ENCODE measurements around the gene DCUN1D4.
A peak's percentile ranks its signal among the peaks of the same experiment; 100 is the strongest.
"Not testable (repeated sequence)": the region's sequence is repeated elsewhere in the genome, so short reads cannot be mapped to it uniquely, and the experiment has no call there.

The DCUN1D4 gene

DNA sequence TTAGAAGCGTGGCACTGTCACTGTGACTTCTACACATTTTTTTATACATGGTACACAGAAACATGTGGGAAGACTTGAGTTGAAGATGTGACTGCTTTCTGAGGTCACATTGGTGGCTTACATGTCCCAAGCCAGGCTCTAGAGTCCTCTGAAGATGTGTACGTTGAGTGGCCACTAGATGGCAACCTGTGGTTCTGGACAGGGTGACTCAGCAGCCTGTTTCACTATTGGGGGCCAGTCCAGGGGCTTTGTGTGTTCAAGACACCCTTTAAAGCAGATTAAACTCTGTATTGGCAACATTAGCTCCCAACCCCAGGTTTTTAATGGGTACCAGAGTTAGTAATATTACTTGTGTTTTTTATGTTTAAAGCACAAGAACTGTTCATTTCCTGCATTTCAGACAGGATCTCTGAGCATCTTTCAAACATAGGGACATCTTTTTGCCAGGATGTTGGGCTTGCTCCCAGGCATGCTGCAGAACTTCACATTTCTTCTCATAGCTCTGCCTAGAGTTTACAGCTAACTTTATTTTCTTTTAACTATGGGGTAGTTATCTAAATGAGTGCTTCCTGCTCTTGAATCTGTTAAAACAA lies 53.0 kb downstream of the DCUN1D4 start:
- peak; percentile 63 for DNase-seq

GRCh38 chr4:51901363-51901762 lies 58.4 kb downstream of the DCUN1D4 start:
- no peak for DNase-seq

DNA sequence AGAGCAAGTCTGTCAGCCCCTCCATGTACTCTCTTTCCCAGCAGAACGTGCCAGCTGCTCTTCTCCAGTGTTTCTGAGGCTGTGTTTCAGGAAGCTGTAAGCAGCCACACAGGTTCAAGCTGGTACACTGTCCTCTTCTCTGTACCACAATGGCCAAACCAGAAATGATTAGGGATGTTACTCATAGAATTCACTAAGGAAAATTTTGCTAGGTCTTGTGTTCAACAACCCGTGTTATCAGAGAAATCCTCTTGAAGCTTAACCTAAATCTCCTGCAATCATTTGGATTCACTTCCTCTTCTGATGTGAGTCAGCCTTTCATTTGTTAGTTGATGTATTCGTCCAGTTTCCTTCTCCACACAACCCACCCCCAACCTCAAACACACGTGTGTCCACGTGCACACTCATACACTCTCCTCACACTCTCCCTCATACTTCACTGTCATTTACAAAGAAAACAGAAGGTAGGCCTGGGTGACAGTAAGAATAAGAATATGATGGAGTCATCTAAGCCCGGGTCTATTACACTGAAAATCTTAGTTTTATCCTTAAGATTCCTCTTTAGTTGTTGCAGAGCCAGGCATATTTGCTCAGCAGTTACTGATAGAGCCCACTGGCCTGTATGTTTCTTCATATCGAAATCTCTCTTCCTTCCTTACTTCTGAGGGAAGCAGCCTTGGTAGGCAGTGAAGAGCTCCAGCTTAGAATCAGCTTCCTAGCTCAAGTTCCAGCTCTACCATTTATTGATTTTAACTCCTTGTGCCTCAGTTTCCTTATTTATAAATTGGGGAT lies 63.4 kb downstream of the DCUN1D4 start:
- DNase-seq, result no peak

DNA sequence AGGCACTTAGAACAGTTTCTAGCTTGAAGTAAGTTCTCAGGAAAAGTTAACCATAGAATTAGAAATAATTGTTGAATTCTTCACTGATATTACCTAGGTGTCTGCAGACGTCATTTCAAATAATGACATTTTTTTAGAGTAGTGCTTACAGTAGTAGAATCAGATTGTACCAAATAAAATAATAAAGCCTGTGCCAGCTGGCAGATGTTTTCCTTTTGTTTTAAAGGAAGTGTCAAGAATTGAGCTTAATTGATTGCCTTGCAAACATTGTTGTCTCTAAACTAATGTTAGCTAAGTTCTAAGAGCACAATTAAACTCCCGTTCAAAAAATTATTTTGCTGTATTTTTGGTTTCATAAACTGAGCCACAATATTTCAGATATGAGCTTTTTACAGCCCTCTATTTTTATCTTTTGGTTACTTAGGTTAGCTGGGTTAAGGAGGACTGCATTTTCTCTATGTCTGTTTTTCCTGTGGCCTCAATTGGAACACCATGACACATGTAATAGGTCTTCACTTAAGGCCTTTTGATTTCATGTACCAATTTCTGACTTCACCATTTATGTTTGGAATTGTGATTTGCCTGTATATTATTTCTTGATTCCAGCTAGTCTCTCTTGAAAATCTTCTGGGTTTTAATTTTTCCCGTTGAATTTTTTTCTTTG lies 64.2 kb downstream of the DCUN1D4 start:
- no peak for DNase-seq

DNA sequence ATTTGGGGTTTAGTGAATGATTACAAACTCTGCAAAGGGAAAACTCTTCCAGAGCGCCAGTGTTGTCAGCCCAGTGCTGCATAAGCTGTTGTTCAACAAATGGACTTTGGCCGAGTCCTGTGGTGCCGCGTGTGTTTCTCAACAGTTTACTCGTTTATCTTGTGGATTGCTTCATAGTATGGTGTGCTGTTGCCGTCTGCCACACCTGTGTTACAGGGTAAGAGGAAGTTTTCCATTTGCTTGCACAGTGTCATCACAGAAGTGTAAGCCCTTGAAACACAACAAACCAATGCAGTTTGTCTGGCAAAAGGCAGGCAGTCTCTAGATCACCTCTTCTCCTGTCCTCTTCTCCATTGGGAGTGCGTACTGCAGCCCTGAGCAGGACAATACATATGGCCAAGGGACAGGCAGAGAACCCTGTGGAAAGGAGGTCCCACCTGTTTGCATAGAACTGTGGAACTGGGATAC lies 66.3 kb downstream of the DCUN1D4 start:
- no peak for DNase-seq

DNA sequence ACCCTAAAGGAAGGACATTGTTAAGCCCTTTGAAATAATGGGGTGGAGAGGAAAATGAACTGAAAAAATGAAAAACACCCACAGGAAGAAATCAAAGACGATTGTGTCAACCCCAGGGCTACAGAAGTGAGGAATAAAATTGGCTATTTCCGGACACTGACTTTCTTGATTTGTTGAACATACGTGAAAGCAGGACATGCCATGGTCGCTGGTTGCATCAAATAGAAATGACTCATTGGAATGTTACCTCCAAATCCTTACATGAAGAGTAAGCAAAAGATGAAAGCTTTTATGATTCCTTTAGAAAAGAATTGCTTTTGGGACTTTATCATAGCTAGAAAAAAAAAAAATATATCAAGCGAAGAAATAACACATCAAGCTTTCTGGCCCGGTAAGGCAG lies 75.3 kb downstream of the DCUN1D4 start:
- DNase-seq, result peak; percentile 54

DNA sequence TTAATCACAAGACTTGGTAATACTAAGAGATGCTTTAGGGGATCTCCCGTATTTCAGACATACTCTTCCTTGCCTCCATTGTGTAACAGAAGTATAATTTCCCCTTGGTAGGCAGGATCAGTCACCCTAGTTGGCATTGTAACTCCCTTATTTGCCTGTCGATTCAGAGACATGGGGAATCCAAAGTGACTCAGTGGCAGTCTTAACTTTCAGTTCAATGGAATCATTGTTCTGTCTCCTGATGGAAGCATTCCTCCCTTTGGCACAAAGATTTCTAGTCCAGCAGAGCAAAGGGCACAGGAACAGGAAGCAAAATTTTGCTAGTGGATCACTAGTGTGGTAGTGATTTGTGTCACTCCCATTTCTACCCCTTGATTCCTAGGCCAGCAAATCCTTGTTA lies 80.4 kb downstream of the DCUN1D4 start:
- DNase-seq, result no peak

DNA sequence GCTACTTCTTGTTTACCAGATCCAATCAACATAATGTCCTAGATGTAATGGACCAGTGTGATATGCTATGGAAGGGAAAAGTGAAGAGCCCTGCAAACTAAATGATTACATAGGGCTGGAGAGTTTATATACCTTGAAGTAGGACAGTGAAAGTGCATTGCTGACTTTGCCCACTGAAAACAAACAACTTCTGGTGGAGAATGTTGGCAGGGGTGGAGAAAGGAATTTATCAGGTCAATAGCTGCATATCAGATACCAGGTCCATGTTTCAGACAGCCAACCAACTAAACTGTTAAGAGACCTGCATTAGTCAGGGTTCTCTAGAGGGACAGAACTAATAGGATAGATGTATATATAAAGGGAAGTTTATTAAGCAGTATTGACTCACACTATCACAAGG lies 82.4 kb downstream of the DCUN1D4 start:
- DNase-seq, result no peak

- DNase-seq, result peak; percentile 14
Observed at GRCh38 chr4:51930557-51930956, 87.6 kb downstream of the DCUN1D4 start.

DNA sequence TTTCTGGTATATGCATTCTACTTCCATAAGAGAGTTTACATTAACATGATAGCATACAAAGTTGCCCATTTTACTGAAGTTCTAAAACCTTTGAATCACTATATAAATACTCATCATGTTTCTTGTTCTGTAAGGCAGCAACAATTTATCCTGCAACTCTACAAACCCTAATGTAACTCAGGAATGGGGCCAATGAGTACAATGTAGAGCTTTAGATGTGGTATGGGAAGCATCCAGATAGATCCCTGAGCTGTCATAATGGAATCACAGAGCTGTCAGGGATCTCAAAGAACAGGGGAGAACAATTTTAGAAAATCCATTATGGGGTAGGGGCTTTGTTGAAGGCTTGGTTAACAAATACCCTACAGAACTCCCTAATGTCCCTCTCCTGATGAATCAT lies 88.5 kb downstream of the DCUN1D4 start:
- peak; percentile 80 for DNase-seq

GRCh38 chr4:51932261-51932660 lies 89.3 kb downstream of the DCUN1D4 start:
- peak; percentile 83 for DNase-seq

DNA sequence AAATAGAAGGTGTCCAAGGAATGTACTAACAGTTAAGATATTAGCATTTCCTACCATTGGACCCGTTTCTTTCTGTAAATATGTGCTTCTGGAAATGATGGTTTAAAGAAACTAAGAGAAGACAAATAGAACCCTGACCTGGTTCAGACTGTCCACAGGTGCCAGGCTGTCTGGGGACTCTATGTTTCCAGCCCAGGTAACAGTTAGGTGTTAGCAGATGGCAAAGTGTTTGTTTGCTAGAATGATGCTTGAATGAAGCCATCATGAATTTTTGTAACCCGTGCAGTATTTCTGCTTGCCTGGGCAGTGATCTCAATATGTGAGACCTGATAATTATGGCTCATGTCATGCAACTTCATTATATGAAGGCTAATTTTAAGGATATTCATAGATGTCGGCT lies 89.7 kb downstream of the DCUN1D4 start:
- no peak for DNase-seq

GRCh38 chr4:51940460-51940859 lies 97.5 kb downstream of the DCUN1D4 start:
- not testable (repeated sequence) for DNase-seq

GRCh38 chr4:51942108-51942832 lies 99.3 kb downstream of the DCUN1D4 start:
- no peak for DNase-seq

- DNase-seq, result no peak
Observed at GRCh38 chr4:51942833-51943215, 99.9 kb downstream of the DCUN1D4 start.

GRCh38 chr4:51943221-51943620 lies 100.3 kb downstream of the DCUN1D4 start:
- peak; percentile 13 for DNase-seq

- no peak for DNase-seq
Observed at GRCh38 chr4:51958199-51958968, 115.4 kb downstream of the DCUN1D4 start.

GRCh38 chr4:51960486-51960885 lies 117.5 kb downstream of the DCUN1D4 start:
- DNase-seq, result no peak

DNA sequence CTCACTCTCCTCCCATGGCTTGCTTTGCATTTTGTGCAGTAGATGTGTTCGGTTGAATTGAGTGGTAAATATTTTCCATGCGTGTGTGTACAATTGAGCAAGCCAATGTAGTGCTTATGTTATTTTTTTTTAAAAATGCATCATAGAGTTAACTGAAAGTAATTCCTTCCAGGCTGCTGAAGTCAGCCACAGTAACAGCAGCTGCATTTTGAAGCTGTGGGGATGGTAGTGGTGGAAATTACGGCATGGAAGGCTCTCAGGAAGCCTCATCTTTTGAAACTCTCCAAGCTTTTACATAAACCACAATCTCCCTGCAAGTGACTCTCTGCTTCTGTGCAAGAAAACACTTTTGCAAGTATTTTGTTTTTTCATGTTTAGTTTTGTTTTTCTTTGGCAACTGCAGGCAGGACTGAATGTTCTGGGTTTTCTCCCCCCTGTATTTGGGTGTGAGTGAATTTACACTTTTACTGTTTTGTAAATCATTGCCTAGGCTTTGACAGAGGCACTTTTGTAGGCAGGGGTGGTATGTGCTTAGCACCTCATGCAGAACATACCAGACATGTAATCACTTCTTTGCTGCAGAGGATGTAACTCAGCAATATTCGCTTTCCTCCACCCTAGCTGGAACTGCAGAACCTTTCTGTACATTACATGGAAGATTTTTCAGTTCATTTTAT lies 121.0 kb downstream of the DCUN1D4 start:
- no peak for DNase-seq

GRCh38 chr4:51965862-51966261 lies 122.9 kb downstream of the DCUN1D4 start:
- no peak for DNase-seq

Data from fibroblast of upper back skin (primary cell).